ENCODE measurements around the gene FN1. TPM values are rescaled to one million over a fixed set of nuclear protein-coding genes. Genes with fewer than 3 reads are reported as not detected.
A peak's percentile ranks its signal among the peaks of the same experiment; 100 is the strongest.

Gene FN1
- polyA plus RNA-seq, 1 donor from 2014 or later, result 0.90 TPM

GRCh38 chr2:215356334-215356947, 79.4 kb downstream of the FN1 start:
- Mint-ChIP-seq H3K9me3 (no peaks in the 10 kb centered on the region), H3K4me3 (no peak overlapping the region), H3K4me1 (peaks cover 0 to 2% (median 0%) of the 10 kb centered on the region in 3 donors), H3K27me3 (no peaks in the 10 kb centered on the region), H3K27ac (no peak overlapping the region), H3K36me3 (peaks cover 14% of the 10 kb centered on the region)

- Mint-ChIP-seq H3K4me1 (peaks cover 0 to 2% (median 0%) of the 10 kb centered on the region in 3 donors), H3K36me3 (peaks cover 14% of the 10 kb centered on the region), H3K27ac (no peak overlapping the region), H3K9me3 (no peaks in the 10 kb centered on the region), H3K4me3 (no peak overlapping the region), H3K27me3 (no peaks in the 10 kb centered on the region)
Observed at GRCh38 chr2:215355801-215356200, 80.1 kb downstream of the FN1 start.

GRCh38 chr2:215354771-215355695, 80.8 kb downstream of the FN1 start:
- H3K36me3 Mint-ChIP-seq, result peaks cover 14% of the 10 kb centered on the region
- no peak overlapping the region for H3K4me3 Mint-ChIP-seq
- H3K27ac Mint-ChIP-seq, result no peak overlapping the region
- H3K27me3 Mint-ChIP-seq, result no peaks in the 10 kb centered on the region
- H3K9me3 Mint-ChIP-seq, result no peaks in the 10 kb centered on the region
- H3K4me1 Mint-ChIP-seq, result peaks cover 0 to 2% (median 0%) of the 10 kb centered on the region in 3 donors

GRCh38 chr2:215352602-215353001, 83.3 kb downstream of the FN1 start:
- peaks cover 20% of the 10 kb centered on the region for H3K36me3 Mint-ChIP-seq
- no peaks in the 10 kb centered on the region for H3K27me3 Mint-ChIP-seq
- no peak overlapping the region for H3K27ac Mint-ChIP-seq
- H3K4me1 Mint-ChIP-seq, result peaks cover 0 to 2% (median 0%) of the 10 kb centered on the region in 3 donors
- no peaks in the 10 kb centered on the region for H3K9me3 Mint-ChIP-seq
- H3K4me3 Mint-ChIP-seq, result no peak overlapping the region

DNA sequence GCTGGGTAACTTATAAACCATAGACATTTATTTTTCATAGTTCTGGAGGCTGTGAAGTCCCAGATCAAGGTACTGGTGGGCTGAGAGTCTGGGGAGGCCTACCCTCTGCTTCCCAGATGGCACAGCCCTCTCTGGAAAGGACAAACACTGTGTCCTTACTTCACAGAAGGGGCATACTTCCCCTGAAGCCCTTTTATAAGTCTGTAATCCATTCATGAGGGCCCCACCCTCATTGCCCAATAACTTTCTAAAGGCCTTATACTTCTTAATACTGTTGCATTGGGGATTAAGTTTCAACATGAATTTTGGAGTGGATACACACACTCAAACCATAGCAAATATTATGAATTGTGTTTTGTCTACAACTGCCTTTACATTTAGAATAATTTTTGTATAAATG, 88.0 kb downstream of the FN1 start:
- H3K27me3 Mint-ChIP-seq, result no peaks in the 10 kb centered on the region
- H3K27ac Mint-ChIP-seq, result no peak overlapping the region
- H3K4me1 Mint-ChIP-seq, result peaks cover 0 to 2% (median 0%) of the 10 kb centered on the region in 3 donors
- no peak overlapping the region for H3K4me3 Mint-ChIP-seq
- H3K9me3 Mint-ChIP-seq, result no peaks in the 10 kb centered on the region
- H3K36me3 Mint-ChIP-seq, result peaks cover 17% of the 10 kb centered on the region

DNA sequence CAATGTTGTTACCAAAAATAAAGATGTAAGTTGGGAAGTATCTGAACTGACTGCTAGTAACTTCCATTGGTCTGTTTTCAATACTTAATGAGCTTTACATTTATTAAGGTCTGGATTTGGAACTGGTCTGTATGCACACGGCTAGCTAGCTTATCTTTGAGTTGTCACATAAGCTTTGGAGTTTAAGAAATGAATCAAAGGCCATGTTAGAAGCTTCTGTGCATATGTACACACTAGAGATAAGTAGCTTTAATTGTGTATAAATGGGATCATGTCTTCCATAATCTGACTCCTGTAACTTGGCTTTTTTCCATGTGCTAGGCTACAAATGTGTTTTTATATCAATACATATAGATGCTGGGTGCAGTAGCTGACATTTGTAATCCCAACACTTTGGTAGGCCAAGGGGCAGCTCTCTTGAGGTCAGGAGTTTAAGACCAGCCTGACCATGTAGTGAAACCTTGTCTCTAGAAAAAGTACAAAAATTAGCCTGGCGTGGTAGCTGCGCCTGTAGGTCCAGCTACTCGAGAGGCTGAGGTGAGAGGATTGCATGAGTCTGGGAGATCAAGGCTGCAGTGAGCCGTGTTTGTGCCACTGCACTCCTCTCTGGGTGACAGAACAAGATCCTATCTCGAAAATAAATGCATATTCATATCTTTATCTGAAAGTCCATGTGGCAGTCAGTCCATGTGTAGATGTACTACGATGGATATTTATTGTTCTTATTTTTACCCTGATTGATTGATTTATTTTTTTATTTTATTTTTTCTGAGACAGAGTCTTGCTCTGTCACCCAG, 96.8 kb downstream of the FN1 start:
- H3K27me3 Mint-ChIP-seq, result no peaks in the 10 kb centered on the region
- no peak overlapping the region for H3K4me3 Mint-ChIP-seq
- H3K4me1 Mint-ChIP-seq, result no peaks in the 10 kb centered on the region
- peak overlapping the region in 1 of 3 donors; percentile 39 for H3K27ac Mint-ChIP-seq
- H3K9me3 Mint-ChIP-seq, result no peaks in the 10 kb centered on the region
- H3K36me3 Mint-ChIP-seq, result peaks cover 6% of the 10 kb centered on the region

DNA sequence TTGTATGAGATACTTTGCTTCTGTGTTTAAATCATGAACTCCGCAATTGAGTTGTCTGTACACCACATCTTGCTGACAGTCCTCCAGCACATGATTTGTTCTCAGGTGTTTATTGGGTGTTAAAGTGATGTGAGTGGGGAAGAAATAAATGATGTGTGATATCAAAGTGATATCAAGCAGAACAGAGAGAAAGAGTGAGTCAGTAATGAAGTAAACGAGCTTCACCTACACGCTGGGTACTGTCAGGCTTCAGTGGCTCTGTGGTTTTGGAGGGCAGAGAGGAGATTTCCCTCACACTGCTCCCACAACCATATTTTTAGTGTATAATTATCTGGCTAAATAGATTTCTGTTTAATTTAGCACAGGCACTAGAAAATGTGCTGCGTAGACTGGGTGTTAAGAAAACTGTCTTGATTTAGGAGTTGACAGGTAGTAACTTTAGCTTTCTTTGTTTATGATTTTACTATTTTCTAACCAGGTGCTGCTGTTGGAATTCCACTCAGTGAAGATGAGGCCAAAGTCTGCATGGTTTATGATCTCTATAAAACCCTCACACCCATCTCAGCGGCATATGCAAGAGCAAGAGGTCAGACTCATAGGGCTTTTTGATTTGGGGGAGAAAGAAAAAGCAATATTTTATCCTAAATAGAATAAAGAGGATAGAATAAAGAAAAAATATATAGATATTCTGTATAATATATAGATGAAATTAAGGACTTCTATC, 102.8 kb downstream of the FN1 start:
- H3K4me1 Mint-ChIP-seq, result peaks cover 3 to 22% (median 13%) of the 10 kb centered on the region in 3 donors
- H3K27me3 Mint-ChIP-seq, result no peaks in the 10 kb centered on the region
- no peak overlapping the region for H3K4me3 Mint-ChIP-seq
- peaks cover 6% of the 10 kb centered on the region for H3K36me3 Mint-ChIP-seq
- peak overlapping the region in 2 of 3 donors; percentile 4 to 90 for H3K27ac Mint-ChIP-seq
- H3K9me3 Mint-ChIP-seq, result no peaks in the 10 kb centered on the region

DNA sequence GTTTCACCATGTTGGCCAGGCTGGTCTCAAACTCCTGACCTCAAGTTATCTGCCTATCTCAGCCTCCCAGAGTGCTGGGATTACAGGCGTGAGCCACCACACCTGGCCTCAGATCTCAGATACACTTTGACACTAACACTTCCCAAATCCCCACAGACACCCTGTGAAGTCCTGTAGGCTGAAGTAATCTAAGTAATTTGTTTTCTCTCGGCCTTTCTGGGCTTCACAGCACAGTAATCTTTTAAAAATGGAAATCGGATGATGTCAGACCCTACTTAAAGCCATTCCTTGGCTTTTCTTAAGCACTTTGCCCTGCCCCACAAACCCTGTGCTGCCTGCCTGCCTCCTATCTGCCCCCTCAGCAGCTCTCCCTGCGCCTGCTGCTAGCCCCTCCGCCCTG, 107.8 kb downstream of the FN1 start:
- no peaks in the 10 kb centered on the region for H3K27me3 Mint-ChIP-seq
- peaks cover 9% of the 10 kb centered on the region for H3K36me3 Mint-ChIP-seq

GRCh38 chr2:215324811-215325210, 111.1 kb downstream of the FN1 start:
- Mint-ChIP-seq H3K9me3 (no peaks in the 10 kb centered on the region), H3K4me1 (peaks cover 8 to 14% (median 8%) of the 10 kb centered on the region in 3 donors), H3K4me3 (no peak overlapping the region), H3K27ac (peak overlapping the region in 1 of 3 donors; percentile 53), H3K36me3 (peaks cover 8% of the 10 kb centered on the region), H3K27me3 (no peaks in the 10 kb centered on the region)

More for the DNA sequence above, 107.8 kb downstream of the FN1 start:
- H3K4me1 Mint-ChIP-seq, result peaks cover 3 to 27% (median 17%) of the 10 kb centered on the region in 3 donors
- no peak overlapping the region for H3K4me3 Mint-ChIP-seq
- no peak overlapping the region for H3K27ac Mint-ChIP-seq
- H3K9me3 Mint-ChIP-seq, result no peaks in the 10 kb centered on the region

DNA sequence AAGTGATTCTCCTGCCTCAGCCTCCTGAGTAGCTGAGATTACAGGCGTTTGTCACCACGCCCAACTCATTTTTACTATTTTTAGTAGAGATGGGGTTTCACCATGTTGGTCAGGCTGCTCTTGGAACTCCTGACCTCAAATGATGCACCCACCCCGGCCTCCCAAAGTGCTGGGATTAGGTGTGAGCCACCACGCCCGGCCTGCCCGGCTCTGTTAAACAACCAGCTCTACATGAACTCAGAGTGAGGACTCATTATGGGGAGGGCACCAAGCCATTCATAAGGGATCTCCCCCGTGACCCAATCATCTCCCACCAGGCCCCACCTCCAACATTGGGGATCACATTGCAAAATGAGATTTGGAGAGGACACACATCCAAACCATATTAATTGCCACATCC, 115.2 kb downstream of the FN1 start:
- Mint-ChIP-seq H3K27me3 (no peaks in the 10 kb centered on the region), H3K9me3 (no peaks in the 10 kb centered on the region), H3K4me3 (no peak overlapping the region), H3K27ac (peak overlapping the region in 1 of 3 donors; percentile 2), H3K4me1 (peaks cover 11 to 17% (median 11%) of the 10 kb centered on the region in 3 donors), H3K36me3 (peaks cover 8% of the 10 kb centered on the region)

GRCh38 chr2:215320102-215320501, 115.8 kb downstream of the FN1 start:
- Mint-ChIP-seq H3K4me3 (no peak overlapping the region), H3K27ac (no peak overlapping the region), H3K4me1 (peaks cover 10 to 17% (median 11%) of the 10 kb centered on the region in 3 donors), H3K36me3 (peaks cover 8% of the 10 kb centered on the region), H3K9me3 (no peaks in the 10 kb centered on the region), H3K27me3 (no peaks in the 10 kb centered on the region)

GRCh38 chr2:215319500-215319899, 116.4 kb downstream of the FN1 start:
- no peak overlapping the region for H3K4me3 Mint-ChIP-seq
- peaks cover 8% of the 10 kb centered on the region for H3K36me3 Mint-ChIP-seq
- H3K4me1 Mint-ChIP-seq, result peaks cover 7 to 17% (median 15%) of the 10 kb centered on the region in 3 donors
- H3K27ac Mint-ChIP-seq, result no peak overlapping the region
- no peaks in the 10 kb centered on the region for H3K27me3 Mint-ChIP-seq
- H3K9me3 Mint-ChIP-seq, result no peaks in the 10 kb centered on the region

- Mint-ChIP-seq H3K9me3 (no peaks in the 10 kb centered on the region), H3K27me3 (no peaks in the 10 kb centered on the region), H3K4me3 (peak overlapping the region in 1 of 4 donors; percentile 72), H3K27ac (no peak overlapping the region), H3K4me1 (peaks cover 25 to 28% (median 26%) of the 10 kb centered on the region in 3 donors), H3K36me3 (peaks cover 12% of the 10 kb centered on the region)
Observed at GRCh38 chr2:215316336-215316735, 119.5 kb downstream of the FN1 start.

- Mint-ChIP-seq H3K36me3 (peaks cover 12% of the 10 kb centered on the region), H3K9me3 (no peaks in the 10 kb centered on the region), H3K4me1 (peaks cover 25 to 28% (median 26%) of the 10 kb centered on the region in 3 donors), H3K27me3 (no peaks in the 10 kb centered on the region), H3K27ac (peak overlapping the region in 1 of 3 donors; percentile 88), H3K4me3 (no peak overlapping the region)
Observed at GRCh38 chr2:215315301-215315700, 120.6 kb downstream of the FN1 start.
